Activated CD4-positive, alpha-beta T cell treated with anti-CD3 and anti-CD28 coated beads for 36 hours (primary cell): ENCODE data around the gene CPT2. TPM values are rescaled to one million over a fixed set of nuclear protein-coding genes. Genes with fewer than 3 reads are reported as not detected.
A peak's percentile ranks its signal among the peaks of the same experiment; 100 is the strongest.

Experiments
- ATAC-seq: fragments of 200-7000 bp; cut with Tn5 transposase; one replicate; pipeline ENCODE4 v1.10.0; 2021; ENCODE audit warnings: mild to moderate bottlenecking, moderate library complexity
- CTCF ChIA-PET: fragments of 350-600 bp; sonication (Branson Sonifier 250); formaldehyde crosslinking; loops from one replicate; lab custom pipeline; 2021; ENCODE audit warnings: antibody characterized with exemption; lab: Charles Lee
- POLR2A ChIA-PET: fragments of 350-600 bp; sonication (Branson Sonifier 250); formaldehyde crosslinking; loops from one replicate; lab custom pipeline; 2021; ENCODE audit warnings: antibody characterized with exemption, inconsistent platforms; lab: Charles Lee
- DNase-seq: peaks from one replicate; pipeline ENCODE4 v3.0.0-alpha.2; 2020
- H3K27ac Mint-ChIP-seq: one replicate; pipeline ENCODE4 v1.8.0; 2021; ENCODE audit warnings: mixed read lengths
- H3K27me3 Mint-ChIP-seq: one replicate; pipeline ENCODE4 v1.8.0; 2021; ENCODE audit warnings: mixed read lengths
- H3K36me3 Mint-ChIP-seq: one replicate; pipeline ENCODE4 v1.8.0; 2021; ENCODE audit warnings: low read depth, mixed read lengths
- H3K4me1 Mint-ChIP-seq: one replicate; pipeline ENCODE4 v1.8.0; 2021; ENCODE audit warnings: mixed read lengths
- H3K4me3 Mint-ChIP-seq: one replicate; pipeline ENCODE4 v1.8.0; 2021; ENCODE audit warnings: mild to moderate bottlenecking, moderate library complexity, mixed read lengths
- H3K9me3 Mint-ChIP-seq: one replicate; pipeline ENCODE4 v1.8.0; 2021; ENCODE audit warnings: low read depth, mixed read lengths
- intact Hi-C, 2 experiments: fragments of 100-400 bp; cut with DNase I in 1 of 2; cut with micrococcal nuclease in 1 of 2; formaldehyde crosslinking; loops; one replicate each; pipeline versions ENCODE4 v1.14.2 to v1.15.1; 2022 to 2024; cut with DNase I, micrococcal nuclease
- total RNA-seq, 2 experiments: library from RNA; stranded (reverse); gene quantifications; one replicate each; pipeline ENCODE4 v1.2.3, GENCODE V29; 2021

The CPT2 gene
- total RNA-seq, 2 experiments from 2014 or later: 20.7 to 23.7 TPM

DNA sequence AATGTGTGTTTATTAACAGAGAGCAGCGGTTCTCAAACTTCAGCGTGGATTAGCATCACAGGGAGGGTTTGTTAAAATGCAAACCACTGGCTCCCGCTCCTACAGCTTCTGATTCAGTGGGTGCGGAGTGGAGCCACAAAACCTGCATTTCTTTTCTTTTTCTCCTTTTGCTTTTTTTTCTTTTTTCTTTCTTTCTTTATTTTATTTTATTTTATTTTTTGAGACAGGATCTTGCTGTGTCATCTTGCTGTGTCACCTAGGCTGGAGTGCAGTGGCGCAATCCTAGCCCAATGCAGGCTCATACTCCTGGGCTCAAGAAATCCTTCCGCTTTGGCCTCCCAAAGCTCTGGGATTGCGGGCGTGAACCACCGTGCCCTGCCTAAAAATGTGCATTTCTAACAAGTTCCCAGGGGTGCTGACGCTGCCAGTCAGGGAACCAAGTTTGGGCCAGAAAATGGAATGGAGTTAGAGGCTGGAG lies 33.3 kb upstream of the CPT2 start:
- H3K9me3 Mint-ChIP-seq: no peaks in the 10 kb centered on the region
- ChIA-PET POLR2A (no interaction called here), CTCF (interaction anchor here (0.6 to 1.2 kb wide), 2 partner anchors 13 to 21 kb away, joined by 4 to 5 read pairs; no protein-coding TSS in a partner anchor)
- no peaks in the 10 kb centered on the region for H3K4me1 Mint-ChIP-seq
- H3K4me3 Mint-ChIP-seq: no peak overlapping the region
- no peaks in the 10 kb centered on the region for H3K36me3 Mint-ChIP-seq
- no peak overlapping the region for H3K27ac Mint-ChIP-seq
- intact Hi-C loops: no loop called here
- ATAC-seq (no peak), DNase-seq (no peak)
- no peaks in the 10 kb centered on the region for H3K27me3 Mint-ChIP-seq

- intact Hi-C loops: no loop called here
- Mint-ChIP-seq H3K36me3 (no peaks in the 10 kb centered on the region), H3K4me3 (no peak overlapping the region), H3K9me3 (no peaks in the 10 kb centered on the region), H3K4me1 (no peaks in the 10 kb centered on the region), H3K27ac (no peak overlapping the region), H3K27me3 (no peaks in the 10 kb centered on the region)
- ChIA-PET CTCF (no interaction called here), POLR2A (no interaction called here)
- no peak for ATAC-seq
- no peak for DNase-seq
Observed at GRCh38 chr1:53165408-53165961, 31.1 kb upstream of the CPT2 start.

DNA sequence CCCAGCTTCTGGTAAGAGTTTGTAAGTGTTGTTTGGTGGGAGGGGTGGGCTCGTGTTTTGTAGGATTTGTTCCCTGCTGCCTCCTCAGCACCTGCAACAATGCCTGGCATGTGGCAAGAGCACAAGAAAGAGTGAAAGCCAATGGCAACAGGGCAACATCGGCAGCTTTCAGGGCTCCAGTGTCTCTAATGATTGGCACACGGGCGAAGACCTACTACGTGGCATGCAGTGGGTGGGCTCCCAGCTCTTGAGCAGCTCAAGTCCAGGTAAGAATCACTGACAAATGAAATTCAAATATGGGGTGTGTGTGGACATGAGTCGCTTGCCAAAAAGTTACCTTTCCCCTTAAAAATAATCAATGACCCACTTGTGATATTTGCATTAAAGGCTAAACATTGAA lies 30.3 kb upstream of the CPT2 start:
- ChIA-PET CTCF (interaction anchor here (1.7 kb wide), 1 partner anchor 14 kb away, joined by 6 read pairs; no protein-coding TSS in a partner anchor), POLR2A (no interaction called here)
- H3K4me1 Mint-ChIP-seq: no peaks in the 10 kb centered on the region
- no peak overlapping the region for H3K4me3 Mint-ChIP-seq
- H3K36me3 Mint-ChIP-seq: no peaks in the 10 kb centered on the region
- DNase-seq (no peak), ATAC-seq (no peak)
- H3K9me3 Mint-ChIP-seq: no peaks in the 10 kb centered on the region
- no peak overlapping the region for H3K27ac Mint-ChIP-seq
- intact Hi-C loops: no loop called here
- H3K27me3 Mint-ChIP-seq: no peaks in the 10 kb centered on the region

- H3K36me3 Mint-ChIP-seq: no peaks in the 10 kb centered on the region
- ATAC-seq (no peak), DNase-seq (no peak)
- CTCF ChIA-PET: interaction anchor here (1.7 kb wide), 1 partner anchor 14 kb away, joined by 6 read pairs; no protein-coding TSS in a partner anchor
- H3K27ac Mint-ChIP-seq: no peak overlapping the region
- POLR2A ChIA-PET: no interaction called here
- no peaks in the 10 kb centered on the region for H3K4me1 Mint-ChIP-seq
- H3K27me3 Mint-ChIP-seq: no peaks in the 10 kb centered on the region
- no peaks in the 10 kb centered on the region for H3K9me3 Mint-ChIP-seq
- intact Hi-C loops: no loop called here
- H3K4me3 Mint-ChIP-seq: no peak overlapping the region
Observed at GRCh38 chr1:53166912-53167311, 29.7 kb upstream of the CPT2 start.

- no peaks in the 10 kb centered on the region for H3K36me3 Mint-ChIP-seq
- intact Hi-C loops: no loop called here
- no peaks in the 10 kb centered on the region for H3K4me1 Mint-ChIP-seq
- peaks cover 6% of the 10 kb centered on the region for H3K27me3 Mint-ChIP-seq
- CTCF ChIA-PET: interaction anchor here (0.7 to 2.7 kb wide), 2 partner anchors 10 to 18 kb away, joined by 3 to 11 read pairs; no protein-coding TSS in a partner anchor
- DNase-seq: no peak
- no peaks in the 10 kb centered on the region for H3K9me3 Mint-ChIP-seq
- no peak overlapping the region for H3K27ac Mint-ChIP-seq
- POLR2A ChIA-PET: interaction anchor here (0.6 kb wide), 1 partner anchor 704 kb away, joined by 4 read pairs; no protein-coding TSS in a partner anchor
- no peak for ATAC-seq
- H3K4me3 Mint-ChIP-seq: no peak overlapping the region
Observed at GRCh38 chr1:53172426-53173128, 24.0 kb upstream of the CPT2 start.

GRCh38 chr1:53174971-53175913 lies 21.4 kb upstream of the CPT2 start:
- ChIA-PET POLR2A (no interaction called here), CTCF (no interaction called here)
- no peaks in the 10 kb centered on the region for H3K9me3 Mint-ChIP-seq
- no peak overlapping the region for H3K27ac Mint-ChIP-seq
- ATAC-seq (no peak), DNase-seq (no peak)
- intact Hi-C loops: no loop called here
- no peaks in the 10 kb centered on the region for H3K36me3 Mint-ChIP-seq
- no peaks in the 10 kb centered on the region for H3K4me1 Mint-ChIP-seq
- peaks cover 6% of the 10 kb centered on the region for H3K27me3 Mint-ChIP-seq
- no peak overlapping the region for H3K4me3 Mint-ChIP-seq

DNA sequence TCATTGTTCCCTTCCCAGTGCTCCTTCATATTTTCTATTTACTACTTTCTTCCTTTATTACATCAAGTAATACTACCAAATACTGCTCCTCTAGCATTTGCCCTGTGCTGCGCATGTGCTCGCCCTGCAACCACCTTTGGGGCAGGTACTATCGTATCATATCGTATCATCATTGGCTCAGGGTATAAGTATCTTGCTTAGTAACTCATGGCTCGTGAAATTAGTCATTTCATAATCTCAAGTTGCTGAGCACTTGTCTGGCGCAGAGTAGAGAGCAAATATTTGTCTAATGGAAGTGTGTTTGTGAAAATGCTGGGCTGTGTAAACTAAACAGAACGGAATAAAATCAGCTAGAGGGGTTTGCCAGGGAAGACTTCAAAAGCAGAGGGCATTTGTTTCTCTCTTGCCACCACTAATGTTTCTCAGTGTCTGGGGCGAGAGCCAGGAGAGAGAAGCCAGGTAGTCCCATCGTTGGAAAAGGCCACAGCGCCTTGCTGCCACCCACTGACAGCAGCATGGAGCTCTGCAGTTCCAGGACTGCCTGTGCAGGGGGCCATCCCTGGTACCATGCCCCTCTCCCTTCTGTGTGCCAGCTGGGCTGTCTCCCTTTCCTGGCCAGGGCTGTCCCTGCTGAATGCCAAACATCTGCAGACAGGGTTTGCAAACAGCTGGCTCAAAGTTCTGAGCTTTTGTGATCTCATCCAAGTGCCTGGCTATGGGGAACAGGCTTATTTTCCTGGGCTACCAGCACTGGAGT lies 20.0 kb upstream of the CPT2 start:
- Mint-ChIP-seq H3K27me3 (peaks cover 9% of the 10 kb centered on the region), H3K4me1 (no peaks in the 10 kb centered on the region), H3K4me3 (no peak overlapping the region), H3K36me3 (no peaks in the 10 kb centered on the region), H3K9me3 (no peaks in the 10 kb centered on the region), H3K27ac (no peak overlapping the region)
- DNase-seq (no peak), ATAC-seq (no peak)
- CTCF ChIA-PET: interaction anchor here (0.6 to 1.1 kb wide), 3 partner anchors 10 to 272 kb away, joined by 3 to 5 read pairs (median 4); no protein-coding TSS in a partner anchor
- intact Hi-C loops: no loop called here
- POLR2A ChIA-PET: no interaction called here

GRCh38 chr1:53180226-53180625 lies 16.4 kb upstream of the CPT2 start:
- no peaks in the 10 kb centered on the region for H3K9me3 Mint-ChIP-seq
- H3K27me3 Mint-ChIP-seq: peaks cover 4% of the 10 kb centered on the region
- no peaks in the 10 kb centered on the region for H3K36me3 Mint-ChIP-seq
- ChIA-PET CTCF (interaction anchor here (0.6 to 3.5 kb wide), 14 partner anchors 9 to 390 kb away, joined by 3 to 11 read pairs (median 4); no protein-coding TSS in a partner anchor), POLR2A (no interaction called here)
- intact Hi-C loops: loop anchor here in 1 of 2 experiments (5.0 to 10.0 kb wide), 2 partner anchors 115 to 273 kb away; partner anchors contain the start of gene PODN
- no peak overlapping the region for H3K4me3 Mint-ChIP-seq
- no peak overlapping the region for H3K27ac Mint-ChIP-seq
- ATAC-seq (no peak), DNase-seq (no peak)
- no peaks in the 10 kb centered on the region for H3K4me1 Mint-ChIP-seq

- no peak for ATAC-seq
- intact Hi-C loops: loop anchor here in 1 of 2 experiments (5.0 to 10.0 kb wide), 2 partner anchors 116 to 274 kb away; partner anchors contain the start of gene PODN
- Mint-ChIP-seq H3K9me3 (no peaks in the 10 kb centered on the region), H3K27ac (no peak overlapping the region), H3K4me1 (no peaks in the 10 kb centered on the region), H3K4me3 (no peak overlapping the region), H3K36me3 (no peaks in the 10 kb centered on the region), H3K27me3 (peaks cover 3% of the 10 kb centered on the region)
- ChIA-PET CTCF (interaction anchor here (0.6 to 3.5 kb wide), 18 partner anchors 9 to 283 kb away, joined by 3 to 11 read pairs (median 4); no protein-coding TSS in a partner anchor), POLR2A (no interaction called here)
- no peak for DNase-seq
Observed at GRCh38 chr1:53180951-53181350, 15.7 kb upstream of the CPT2 start.

- ChIA-PET POLR2A (no interaction called here), CTCF (interaction anchor here (0.6 to 3.5 kb wide), 22 partner anchors 10 to 533 kb away, joined by 3 to 11 read pairs (median 3); partner anchors contain the start of gene ECHDC2)
- intact Hi-C loops: loop anchor here (1.0 to 10.0 kb wide), 6 partner anchors 117 to 481 kb away; partner anchors contain the start of genes PODN (in 1 of the 2) and ZYG11A (in 1 of the 2)
- ATAC-seq (peak; percentile 95), DNase-seq (peak; percentile 93)
- Mint-ChIP-seq H3K36me3 (no peaks in the 10 kb centered on the region), H3K27me3 (peaks cover 3% of the 10 kb centered on the region), H3K4me1 (no peaks in the 10 kb centered on the region), H3K27ac (no peak overlapping the region), H3K4me3 (no peak overlapping the region), H3K9me3 (no peaks in the 10 kb centered on the region)
Observed at GRCh38 chr1:53182111-53182593, 14.5 kb upstream of the CPT2 start.
